ENCODE measurements around the gene RPS27A.

- TF ChIP-seq CTCF (IDR thresholded peaks at IDR 0.05) (no peak), POLR2A (IDR thresholded peaks at IDR 0.05) (no peak), POLR2AphosphoS5 (IDR thresholded peaks at IDR 0.05; ENCODE audit: insufficient read depth in 1 of 2, low read depth in 1 of 2) (no peak)
Measured at GRCh38 chr2:55235724-55236538, 3.4 kb downstream of the RPS27A start.
